Measurements from ENCODE around the gene TMEM109. TPM values are rescaled to one million over a fixed set of nuclear protein-coding genes. Genes with fewer than 3 reads are reported as not detected.

The TMEM109 gene
- total RNA-seq, 2 donors from 2014 or later, result 158 to 213 TPM

DNA sequence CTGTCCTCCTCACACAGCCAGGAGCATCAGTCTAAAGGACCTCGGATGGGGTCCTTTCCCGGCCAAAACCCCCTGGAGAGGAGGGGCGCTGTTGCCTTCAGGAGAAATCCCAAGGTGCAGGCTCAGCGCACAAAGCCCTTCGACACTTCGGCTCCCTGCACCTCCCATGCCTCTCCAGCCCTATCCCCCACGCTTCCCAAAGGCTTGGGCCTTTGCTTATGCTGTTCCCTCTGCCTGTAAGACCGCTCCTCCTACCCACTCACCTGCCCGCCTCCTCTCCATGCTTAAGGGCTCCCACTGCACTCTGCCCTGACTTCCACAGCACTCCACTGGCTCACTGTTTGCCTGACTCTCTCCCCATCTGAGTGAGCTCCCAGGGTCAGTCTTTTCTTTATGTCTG, 24.5 kb downstream of the TMEM109 start:
- no peaks in the 10 kb centered on the region for H3K27me3 ChIP-seq (replicated peaks; ENCODE audit: insufficient read depth)
- H3K36me3 ChIP-seq, result peaks cover 15% of the 10 kb centered on the region
- DNase-seq (ENCODE audit: low spot score) (no peak), ATAC-seq (ENCODE audit: insufficient number of reproducible peaks, low FRiP score, low read depth) (no peak)
- H3K27ac ChIP-seq, result no peak overlapping the region
- no peaks in the 10 kb centered on the region for H3K9me3 ChIP-seq
- no peaks in the 10 kb centered on the region for H3K4me1 ChIP-seq (ENCODE audit: control insufficient read depth in 1 of 2, low read depth in 2 of 2)
- TF ChIP-seq CTCF (IDR thresholded peaks at IDR 0.05), result no peak
- H3K4me3 ChIP-seq, result no peak overlapping the region

GRCh38 chr11:60939301-60939700, 25.3 kb downstream of the TMEM109 start:
- H3K36me3 ChIP-seq, result peaks cover 15% of the 10 kb centered on the region
- no peak overlapping the region for H3K4me3 ChIP-seq
- no peaks in the 10 kb centered on the region for H3K4me1 ChIP-seq (ENCODE audit: control insufficient read depth in 1 of 2, low read depth in 2 of 2)
- no peaks in the 10 kb centered on the region for H3K27me3 ChIP-seq (replicated peaks; ENCODE audit: insufficient read depth)
- H3K27ac ChIP-seq, result no peak overlapping the region
- DNase-seq (ENCODE audit: low spot score) (no peak), ATAC-seq (ENCODE audit: insufficient number of reproducible peaks, low FRiP score, low read depth) (no peak)
- H3K9me3 ChIP-seq, result no peaks in the 10 kb centered on the region
- no peak for TF ChIP-seq CTCF (IDR thresholded peaks at IDR 0.05)

- no peaks in the 10 kb centered on the region for H3K4me1 ChIP-seq (ENCODE audit: control insufficient read depth in 1 of 2, low read depth in 2 of 2)
- H3K9me3 ChIP-seq, result no peaks in the 10 kb centered on the region
- H3K27me3 ChIP-seq (replicated peaks; ENCODE audit: insufficient read depth), result no peaks in the 10 kb centered on the region
- DNase-seq (ENCODE audit: low spot score) (no peak), ATAC-seq (ENCODE audit: insufficient number of reproducible peaks, low FRiP score, low read depth) (no peak)
- TF ChIP-seq CTCF (IDR thresholded peaks at IDR 0.05), result no peak
- no peak overlapping the region for H3K27ac ChIP-seq
- H3K4me3 ChIP-seq, result no peak overlapping the region
- H3K36me3 ChIP-seq, result peaks cover 15% of the 10 kb centered on the region
These were observed 25.9 kb downstream of the TMEM109 start for GRCh38 chr11:60939855-60940254.

- H3K27me3 ChIP-seq (replicated peaks; ENCODE audit: insufficient read depth), result no peaks in the 10 kb centered on the region
- TF ChIP-seq CTCF (IDR thresholded peaks at IDR 0.05), result no peak
- DNase-seq (ENCODE audit: low spot score) (no peak), ATAC-seq (ENCODE audit: insufficient number of reproducible peaks, low FRiP score, low read depth) (no peak)
- no peak overlapping the region for H3K4me3 ChIP-seq
- H3K4me1 ChIP-seq (ENCODE audit: control insufficient read depth in 1 of 2, low read depth in 2 of 2), result peaks cover 0 to 3% of the 10 kb centered on the region in 2 donors
- H3K36me3 ChIP-seq, result peaks cover 18% of the 10 kb centered on the region
- no peaks in the 10 kb centered on the region for H3K9me3 ChIP-seq
- H3K27ac ChIP-seq, result no peak overlapping the region
These were observed 27.6 kb downstream of the TMEM109 start for GRCh38 chr11:60941371-60942119.

- TF ChIP-seq CTCF (IDR thresholded peaks at IDR 0.05), result no peak
- Histone ChIP-seq H3K27me3 (replicated peaks; ENCODE audit: insufficient read depth) (no peaks in the 10 kb centered on the region), H3K36me3 (peaks cover 20% of the 10 kb centered on the region), H3K4me3 (no peak overlapping the region), H3K27ac (no peak overlapping the region), H3K9me3 (no peaks in the 10 kb centered on the region), H3K4me1 (ENCODE audit: control insufficient read depth in 1 of 2, low read depth in 2 of 2) (peaks cover 0 to 3% of the 10 kb centered on the region in 2 donors)
- DNase-seq (ENCODE audit: low spot score) (no peak), ATAC-seq (ENCODE audit: insufficient number of reproducible peaks, low FRiP score, low read depth) (no peak)
These were observed 28.3 kb downstream of the TMEM109 start for GRCh38 chr11:60942219-60942618.
